Stimulated activated CD4-positive, alpha-beta T cell treated with anti-CD3 and anti-CD28 coated beads, Interleukin-4, amount 100 ng/mL, for 1 hour (primary cell): ENCODE data around the gene EN2.
"Not testable (repeated sequence)": the region's sequence is repeated elsewhere in the genome, so short reads cannot be mapped to it uniquely, and the experiment has no call there.

Experiments
- DNase-seq: peaks from one replicate; pipeline ENCODE4 v3.0.0-alpha.2; 2020

The EN2 gene

DNA sequence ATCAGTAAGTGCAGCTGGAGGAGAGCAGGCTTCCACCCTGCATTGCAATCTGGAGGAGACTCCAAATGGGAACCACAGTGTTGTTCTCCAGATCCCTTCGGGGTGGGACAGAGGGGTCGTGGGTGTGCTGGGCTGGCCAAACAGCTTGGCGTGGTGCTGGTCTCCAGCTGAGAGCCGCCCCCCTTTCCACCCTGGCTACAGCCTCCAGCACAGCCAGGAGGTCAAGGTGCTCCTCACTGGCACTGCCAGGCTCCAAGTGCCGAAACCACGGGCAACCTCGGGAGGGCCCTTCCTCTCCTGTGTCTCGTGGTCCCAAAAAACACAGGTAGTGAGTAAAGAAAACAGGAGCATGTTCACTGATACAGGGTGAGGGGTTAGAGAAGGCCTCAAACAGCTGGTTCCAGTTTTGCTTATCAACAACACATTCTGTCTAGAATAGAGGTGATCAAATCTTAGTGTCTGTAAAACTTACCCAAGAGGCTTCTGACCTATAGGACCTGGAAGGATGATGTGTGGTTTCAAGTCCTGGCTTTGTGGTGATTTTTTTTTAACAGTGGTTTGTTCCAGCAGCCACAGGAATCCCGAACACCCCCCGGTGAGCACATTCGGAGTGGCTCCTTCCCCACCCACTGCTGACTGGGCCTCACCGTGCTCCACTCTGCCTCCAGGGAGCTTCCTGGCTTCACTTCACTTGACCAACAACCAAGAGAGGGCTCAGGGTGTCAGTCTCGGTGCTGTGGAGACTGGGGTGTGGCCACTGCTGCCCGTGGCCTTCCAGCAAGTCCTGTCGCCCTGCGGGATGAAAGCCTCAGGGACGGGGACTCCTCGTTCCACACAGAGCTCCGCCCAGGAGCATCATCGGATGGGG is 31.2 kb upstream of the EN2 start:
- DNase-seq = no peak

DNA sequence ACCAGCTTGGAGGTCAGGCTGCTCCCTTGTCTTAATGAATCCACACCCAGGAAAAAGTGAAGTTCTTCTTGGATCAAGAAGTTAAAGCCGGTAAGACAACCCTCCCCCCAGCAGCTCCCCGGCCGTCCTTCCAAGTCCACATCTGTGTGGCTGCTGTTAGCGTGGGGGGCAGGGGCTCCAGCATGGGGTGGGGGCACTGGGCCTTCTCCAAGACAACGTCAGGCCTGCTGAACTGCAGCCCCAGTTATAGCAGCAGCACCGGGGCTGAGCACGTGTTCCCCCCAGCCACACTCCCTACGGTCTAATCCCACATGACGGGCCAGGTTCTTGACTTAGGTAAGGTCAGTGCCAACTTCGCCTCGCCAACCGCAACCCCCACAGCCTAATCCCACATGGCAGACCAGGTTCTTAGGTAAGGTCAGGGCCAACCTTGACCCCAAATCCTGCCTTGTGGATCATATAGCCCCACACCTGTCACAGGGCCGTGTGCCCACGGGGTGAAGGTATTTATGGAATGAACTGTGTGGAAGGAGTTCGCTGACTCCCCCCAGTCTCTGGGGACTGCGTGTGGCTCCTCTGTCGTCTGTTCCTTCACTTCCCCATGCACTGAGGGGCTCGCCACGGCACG is 30.4 kb upstream of the EN2 start:
- DNase-seq = no peak

DNA sequence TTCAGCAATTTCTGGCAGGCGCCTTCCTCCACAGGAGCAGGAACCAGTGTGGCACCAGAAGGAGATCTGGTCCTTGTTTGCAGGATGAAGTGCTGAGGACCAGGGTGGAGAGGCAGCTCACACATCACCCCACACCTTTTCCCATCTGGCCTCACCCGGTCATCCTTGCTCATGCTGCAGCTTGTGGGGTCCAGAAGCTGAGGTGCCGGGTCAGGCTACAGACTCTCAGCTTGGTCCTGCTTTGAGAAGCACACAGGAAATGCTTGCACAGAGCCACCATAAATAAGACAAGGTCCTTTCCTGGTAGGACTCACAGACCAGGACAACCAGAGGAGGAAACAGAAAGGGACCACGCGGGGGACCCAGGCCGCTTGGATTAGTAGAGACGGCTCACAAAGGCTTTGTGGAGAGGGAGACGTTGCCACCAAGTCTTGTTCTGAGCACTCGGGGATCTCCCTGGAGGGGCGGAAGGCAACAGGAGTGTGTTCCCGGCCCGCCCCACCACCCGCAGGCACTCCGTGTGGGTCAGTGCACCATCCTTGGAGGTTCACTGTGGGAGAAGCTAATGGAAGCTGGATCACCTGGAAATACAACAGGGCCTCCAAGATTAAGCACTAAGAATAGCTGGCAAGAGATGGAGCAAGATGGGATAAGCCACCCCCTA is 29.6 kb upstream of the EN2 start:
- no peak for DNase-seq

DNA sequence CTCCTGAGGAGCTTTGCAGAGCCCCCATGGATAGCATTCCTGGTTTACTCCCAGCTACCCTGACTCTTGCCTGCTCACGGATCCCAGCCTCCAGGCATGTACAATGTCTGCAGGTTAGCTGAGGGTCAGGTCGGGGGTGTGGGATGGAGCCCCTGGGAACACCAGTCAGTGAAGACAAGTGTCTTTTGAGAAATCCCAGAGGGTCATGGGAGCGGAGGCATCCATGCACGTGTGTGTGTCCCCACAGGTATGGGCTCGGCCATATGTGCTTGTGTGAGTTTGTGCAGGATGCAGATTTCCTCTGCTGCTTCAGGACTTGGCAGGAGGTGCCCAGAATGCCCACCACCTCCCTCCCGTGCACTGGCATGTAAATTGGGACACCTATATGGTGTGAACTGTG is 28.3 kb upstream of the EN2 start:
- DNase-seq = no peak

DNA sequence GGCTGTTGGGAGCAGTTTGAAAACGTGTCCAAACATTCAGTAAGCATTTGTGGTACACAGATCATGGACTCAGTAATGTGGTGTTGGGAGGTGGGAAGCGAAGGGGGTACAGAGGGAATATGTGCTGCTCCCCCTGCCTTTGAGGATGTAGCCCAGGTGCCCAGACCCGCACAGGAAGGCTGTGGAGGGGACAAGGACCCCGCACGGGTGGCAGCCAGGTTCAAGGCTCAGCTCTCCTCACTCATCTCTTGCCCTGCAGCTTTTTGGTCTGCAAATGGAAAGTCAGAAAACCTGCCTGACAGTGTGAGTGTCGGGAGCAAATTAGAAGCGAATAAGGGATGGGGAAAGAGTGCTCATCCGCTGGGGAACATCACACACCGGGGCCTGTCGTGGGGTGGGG is 27.3 kb upstream of the EN2 start:
- DNase-seq = no peak

DNA sequence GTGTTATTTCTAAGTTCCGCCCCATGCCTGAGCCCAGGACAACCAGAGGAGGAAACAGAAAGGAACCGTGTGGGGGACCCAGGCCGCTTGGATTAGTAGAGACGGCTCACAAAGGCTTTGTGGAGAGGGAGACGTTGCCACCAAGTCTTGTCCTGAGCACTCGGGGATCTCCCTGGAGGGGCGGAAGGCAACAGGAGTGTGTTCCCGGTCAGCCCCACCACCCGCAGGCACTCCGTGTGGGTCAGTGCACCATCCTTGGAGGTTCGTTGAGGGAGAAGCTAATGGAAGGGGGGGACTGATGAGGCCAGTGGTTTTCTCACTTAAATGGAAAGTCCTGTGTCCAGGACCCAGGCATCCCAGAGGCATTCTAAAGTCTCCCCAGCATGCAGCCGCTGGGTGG is 26.7 kb upstream of the EN2 start:
- no peak for DNase-seq

DNA sequence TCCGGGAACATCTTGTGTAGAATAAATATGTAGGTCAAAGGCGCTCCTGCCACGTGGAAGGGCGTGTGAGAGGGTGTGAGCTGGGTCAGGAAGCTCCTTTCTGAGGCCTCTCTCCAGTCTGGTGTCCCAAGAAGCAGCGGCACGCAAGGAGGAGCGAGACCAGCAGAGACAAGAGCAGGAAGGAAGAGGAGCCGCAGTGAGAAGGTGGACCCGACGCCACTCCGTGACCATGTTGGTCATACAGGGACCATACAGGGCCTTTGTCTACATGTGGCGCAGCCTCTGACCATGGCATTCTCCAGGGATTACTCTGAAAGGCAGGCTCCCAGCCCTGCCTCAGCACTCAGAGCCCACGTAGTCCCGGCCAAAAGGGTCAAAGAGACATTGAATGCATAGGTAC is 26.2 kb upstream of the EN2 start:
- no peak for DNase-seq

DNA sequence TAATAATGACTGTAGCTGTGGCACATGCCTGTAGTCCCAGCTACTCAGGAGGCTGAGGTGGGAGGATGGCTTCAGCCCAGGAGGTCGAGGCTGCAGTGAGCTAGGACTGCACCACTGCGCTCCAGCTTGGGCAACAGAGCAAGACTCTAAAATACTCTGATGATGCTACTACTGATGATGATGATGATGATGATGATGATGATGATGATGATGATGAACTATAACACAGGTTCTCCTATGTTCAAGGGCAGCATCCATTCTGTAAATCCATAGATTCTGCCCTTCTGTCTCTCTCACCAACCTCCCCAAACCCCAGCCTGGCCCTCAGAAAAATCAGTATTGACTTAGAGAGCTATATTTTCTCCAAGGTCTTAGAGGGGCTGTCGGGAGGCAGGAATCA is 22.8 kb upstream of the EN2 start:
- no peak for DNase-seq

DNA sequence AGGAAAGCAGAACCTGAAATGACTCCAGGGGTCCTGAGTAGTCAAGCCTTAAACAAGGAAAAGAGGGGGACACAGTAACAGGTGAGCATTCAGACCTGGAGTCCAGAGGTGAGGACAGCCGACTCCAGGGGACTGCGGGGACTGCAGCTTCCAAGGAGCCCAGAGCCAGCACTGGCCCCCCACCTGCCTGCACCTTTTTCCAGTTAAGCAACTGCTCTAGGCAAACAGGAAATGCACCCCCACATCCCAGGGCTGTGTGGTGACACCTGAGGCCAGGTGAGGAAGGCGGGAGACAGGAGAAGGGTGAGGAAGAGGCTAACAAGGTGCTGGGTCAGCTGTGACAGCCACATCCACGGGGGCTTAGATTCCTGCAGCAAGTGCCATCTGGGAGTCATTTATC is 20.1 kb upstream of the EN2 start:
- no peak for DNase-seq

DNA sequence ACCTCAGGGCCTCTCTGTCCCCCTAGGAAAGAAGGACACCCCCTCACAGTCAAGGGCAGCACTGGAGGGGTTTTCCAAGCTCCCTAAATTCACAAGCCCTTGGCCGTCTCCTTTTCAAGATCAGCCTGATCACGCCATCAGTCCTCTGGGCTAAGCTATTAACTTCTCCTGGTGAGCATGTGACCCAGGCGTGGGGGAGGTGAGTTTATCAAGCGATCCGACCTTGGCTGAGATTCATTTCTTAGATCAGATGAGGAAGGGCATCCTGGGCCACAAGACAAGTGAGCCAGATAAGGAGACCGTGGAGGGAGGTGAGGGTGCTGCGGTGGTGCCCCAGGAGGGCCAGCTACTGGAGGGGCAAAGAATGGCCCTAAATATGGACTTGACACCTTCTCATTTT is 19.2 kb upstream of the EN2 start:
- DNase-seq = no peak

DNA sequence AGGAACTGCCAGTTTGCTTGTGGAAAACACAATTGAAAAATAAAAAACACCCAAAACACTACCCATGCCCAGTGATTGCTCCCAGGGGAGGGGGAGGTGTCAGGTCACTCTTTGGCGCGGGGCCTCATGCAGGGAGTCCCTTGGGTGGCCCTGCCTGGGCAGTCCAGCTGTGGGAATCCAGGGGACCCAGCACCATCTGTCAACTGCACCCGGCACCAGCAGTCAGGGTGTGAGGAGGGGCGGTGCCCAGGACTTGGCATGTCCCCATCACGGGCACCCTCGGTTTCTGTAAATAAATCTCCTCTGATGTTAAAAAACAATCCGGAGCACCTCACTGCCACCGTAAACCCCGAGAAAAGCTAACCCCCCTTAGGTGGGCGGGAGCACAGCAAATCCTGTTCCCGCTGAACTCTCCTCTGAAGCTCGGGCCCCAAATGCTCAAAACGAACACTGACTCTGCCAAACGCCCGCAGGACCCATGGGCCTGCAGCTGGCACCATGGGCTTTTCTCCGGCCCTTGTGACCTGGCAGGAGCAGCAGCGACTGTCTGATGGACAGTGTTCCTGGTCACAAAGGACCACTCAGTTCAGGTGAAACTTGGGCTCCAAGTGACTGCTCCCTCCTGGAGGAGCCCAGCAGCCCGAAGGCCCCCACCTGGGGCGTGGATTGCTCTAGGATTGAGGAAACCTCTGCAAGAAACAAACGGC is 18.5 kb upstream of the EN2 start:
- no peak for DNase-seq

DNA sequence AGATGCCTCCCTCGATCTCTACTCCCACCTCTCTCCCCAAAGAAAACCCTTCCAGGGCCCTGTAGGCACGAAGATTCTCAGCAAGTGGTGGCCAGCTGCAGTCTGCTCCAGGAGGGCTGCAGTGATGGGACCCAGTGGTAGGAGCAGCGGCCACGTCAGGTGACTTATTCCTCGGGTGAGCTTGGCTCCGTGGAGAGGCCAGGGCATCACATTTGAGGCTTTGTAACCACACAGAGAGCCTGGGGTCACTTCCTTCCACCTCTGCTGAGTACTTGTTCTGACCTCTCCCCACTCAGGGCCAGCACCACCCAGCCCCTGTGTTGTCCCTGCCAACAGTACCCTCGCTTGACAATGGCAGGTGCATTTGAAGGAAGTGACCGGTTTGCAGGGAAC is 17.9 kb upstream of the EN2 start:
- no peak for DNase-seq

DNA sequence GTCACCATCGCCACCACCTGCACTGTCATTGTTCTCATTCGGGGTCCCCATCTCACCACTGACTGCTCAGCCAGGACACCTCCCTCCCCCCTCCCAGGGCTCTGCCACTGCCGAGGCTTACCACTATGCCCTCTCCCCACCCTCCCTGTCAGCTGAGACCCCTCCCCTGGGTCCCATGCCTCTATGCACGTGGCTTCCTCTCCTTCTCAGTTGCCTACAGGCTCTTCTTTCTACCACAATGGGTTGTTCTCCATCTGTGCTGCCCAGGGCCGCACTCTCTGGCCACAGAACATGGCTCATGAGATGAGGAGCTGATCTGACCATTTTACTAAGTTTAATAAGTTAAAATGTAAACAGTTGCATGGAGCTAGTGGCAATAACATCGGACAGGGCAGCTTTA is 16.1 kb upstream of the EN2 start:
- no peak for DNase-seq

DNA sequence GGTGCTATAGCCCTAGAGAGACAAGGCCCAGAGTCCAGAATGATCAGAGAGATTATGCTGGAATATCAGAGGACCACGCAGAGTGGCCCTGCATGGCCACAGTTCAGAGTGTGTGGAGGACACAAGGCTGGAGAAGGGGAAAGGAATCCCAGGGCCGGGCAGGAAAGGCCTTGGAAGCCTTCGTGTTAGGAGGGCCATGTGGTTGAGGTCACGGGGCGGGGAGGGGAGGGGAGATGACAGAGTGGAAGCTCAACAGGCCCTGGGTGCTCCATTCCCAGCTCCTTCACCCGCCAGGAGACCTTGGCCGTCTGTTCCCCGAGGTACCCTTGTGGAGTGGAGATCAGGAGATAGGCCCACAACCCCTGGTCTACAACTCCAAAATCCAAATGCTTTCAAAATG is 13.2 kb upstream of the EN2 start:
- DNase-seq = no peak

DNA sequence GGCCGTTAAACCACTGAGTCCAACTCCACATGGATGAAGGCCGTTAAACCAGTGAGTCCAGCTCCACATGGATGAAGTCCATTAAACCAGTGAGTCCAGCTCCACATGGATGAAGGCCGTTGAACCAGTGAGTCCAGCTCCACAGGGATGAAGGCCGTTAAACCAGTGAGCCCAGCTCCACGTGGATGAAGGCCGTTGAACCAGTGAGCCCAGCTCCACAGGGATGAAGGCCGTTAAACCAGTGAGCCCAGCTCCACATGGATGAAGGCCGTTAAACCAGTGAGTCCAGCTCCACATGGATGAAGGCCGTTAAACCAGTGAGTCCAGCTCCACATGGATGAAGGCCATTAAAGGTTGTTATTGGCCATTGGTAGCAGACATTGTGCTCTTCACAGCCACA is 12.3 kb upstream of the EN2 start:
- DNase-seq = not testable (repeated sequence)

DNA sequence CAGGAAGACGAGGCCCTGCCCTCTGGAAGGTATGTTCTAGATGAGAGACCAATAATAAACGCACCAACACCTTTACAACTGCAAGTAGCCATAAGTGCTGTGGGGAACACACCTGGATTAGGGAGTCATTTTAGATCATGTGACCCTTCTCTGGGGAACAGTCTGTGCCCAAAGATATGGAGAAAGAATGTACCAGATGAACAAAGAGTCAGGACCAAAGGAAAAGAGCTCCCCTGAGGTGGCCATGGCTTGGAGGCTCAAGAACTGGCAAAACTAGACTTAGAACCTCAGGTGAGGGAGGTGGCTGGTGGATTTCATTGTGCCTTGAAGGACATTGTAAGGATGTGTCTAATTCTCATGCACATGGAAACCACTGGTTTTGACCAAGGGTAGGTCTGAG is 10.3 kb upstream of the EN2 start:
- no peak for DNase-seq

DNA sequence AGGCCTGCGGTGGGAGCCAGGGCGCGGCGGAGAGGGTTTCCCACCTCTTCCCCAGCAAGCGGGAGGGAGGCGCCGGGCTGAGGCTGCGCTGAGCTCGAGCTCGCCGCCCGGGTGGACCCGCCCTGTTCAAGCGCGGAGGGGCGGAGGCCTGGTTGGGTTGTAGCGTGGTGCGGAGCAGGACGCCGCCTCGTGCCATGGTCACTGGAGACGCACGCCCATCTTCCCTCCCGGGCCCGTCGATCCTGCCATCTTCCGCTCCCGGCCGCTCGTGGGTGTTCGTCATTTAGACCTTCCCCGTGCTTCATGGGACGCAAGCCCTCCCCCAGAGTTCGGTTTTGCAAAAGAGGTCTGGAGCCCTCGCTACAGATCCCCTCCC is 9.3 kb upstream of the EN2 start:
- no peak for DNase-seq

DNA sequence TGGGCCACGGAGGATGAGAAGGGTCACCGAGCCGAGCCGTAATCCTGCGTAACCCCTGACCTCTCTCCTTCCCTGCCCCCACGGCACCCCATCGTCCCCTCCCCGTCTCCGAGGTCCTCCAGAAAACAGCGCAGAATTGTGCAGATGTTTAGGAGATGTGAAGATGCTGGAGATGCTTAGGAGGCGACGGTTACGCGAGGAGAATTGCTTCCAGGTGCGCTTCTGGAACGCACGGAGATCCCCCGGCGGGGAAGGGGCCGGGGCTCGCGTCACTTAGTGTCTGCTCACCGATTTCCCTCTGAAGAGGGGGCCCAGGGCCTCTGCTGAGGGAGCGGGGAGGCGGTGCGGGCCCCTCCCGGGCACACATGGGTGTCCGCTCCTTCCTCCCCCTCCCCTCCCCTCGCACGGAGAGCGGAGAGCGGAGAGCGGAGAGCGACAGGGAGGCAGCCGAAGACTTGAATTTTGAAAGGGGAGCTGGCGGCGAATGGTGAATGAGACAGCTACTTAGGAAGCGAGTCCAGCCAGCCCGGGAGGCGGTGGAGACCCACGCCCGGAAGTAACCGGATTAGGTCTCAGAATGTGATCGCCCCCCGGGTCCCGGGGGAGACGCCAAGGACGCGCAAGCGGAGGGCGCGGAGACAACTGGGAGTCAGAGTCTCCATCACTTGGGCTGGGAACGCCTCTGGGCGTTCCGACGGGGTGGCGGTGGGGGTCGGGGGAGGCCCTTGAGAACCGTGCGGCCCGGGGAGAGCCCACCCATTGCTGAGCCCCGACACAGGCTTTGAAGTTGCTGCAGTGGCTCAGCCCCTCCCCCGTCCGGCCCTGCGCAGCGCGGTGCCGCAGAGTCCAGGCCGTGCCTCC is 8.7 kb upstream of the EN2 start:
- no peak for DNase-seq

DNA sequence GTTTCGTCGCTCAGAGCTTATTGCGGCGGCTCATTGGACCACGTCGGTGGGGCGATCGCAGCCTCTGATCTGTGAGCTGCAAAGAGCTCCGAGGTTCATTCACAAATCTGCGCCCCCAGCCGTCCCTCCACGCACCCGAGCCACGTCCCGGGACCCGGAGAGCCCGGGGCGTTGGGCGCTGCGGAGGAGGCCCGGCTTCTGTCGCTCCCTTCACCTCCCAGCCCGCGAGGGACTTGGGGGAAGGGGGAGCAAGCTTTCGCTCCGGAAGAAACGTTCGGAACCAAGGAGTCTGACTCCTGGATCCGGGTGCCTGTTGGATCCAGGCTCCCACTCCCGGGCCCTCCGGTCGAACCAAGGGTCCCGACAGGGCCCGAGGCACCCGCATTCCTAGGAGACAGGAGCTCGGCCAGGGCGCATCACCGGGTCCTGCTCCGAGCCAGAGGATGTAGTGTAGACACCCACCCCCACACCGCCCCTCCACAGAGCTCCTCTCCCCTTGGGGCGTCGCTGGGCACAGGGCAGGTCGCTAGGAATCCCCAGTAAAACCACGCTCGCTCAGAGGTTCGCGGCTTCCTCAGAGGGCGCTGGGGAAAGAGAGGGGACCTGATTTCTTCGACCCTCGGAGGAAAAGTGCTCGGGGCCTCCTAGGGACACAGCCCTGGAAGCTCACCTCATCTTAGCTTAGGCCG is 7.9 kb upstream of the EN2 start:
- DNase-seq = no peak

DNA sequence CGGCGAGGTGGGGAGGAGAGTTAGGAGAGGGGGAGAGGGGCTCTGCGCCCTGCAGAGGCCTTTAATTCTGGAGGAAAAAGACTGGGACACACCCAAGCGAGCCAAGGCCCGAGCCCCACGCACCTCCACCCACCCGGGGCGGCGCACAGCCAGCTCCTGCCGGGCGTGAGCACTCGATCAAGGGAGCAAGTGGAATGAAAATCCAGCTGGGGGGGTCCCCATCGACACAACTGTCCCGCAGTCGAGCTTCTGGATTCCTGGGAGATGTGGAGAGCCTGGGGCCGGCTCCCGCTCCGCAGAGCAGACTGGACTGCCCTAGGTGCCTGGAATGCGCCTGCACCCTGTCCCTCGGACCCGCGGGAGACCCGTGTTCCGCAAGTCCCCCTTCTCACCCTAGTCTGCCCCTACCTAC is 7.4 kb upstream of the EN2 start:
- no peak for DNase-seq

DNA sequence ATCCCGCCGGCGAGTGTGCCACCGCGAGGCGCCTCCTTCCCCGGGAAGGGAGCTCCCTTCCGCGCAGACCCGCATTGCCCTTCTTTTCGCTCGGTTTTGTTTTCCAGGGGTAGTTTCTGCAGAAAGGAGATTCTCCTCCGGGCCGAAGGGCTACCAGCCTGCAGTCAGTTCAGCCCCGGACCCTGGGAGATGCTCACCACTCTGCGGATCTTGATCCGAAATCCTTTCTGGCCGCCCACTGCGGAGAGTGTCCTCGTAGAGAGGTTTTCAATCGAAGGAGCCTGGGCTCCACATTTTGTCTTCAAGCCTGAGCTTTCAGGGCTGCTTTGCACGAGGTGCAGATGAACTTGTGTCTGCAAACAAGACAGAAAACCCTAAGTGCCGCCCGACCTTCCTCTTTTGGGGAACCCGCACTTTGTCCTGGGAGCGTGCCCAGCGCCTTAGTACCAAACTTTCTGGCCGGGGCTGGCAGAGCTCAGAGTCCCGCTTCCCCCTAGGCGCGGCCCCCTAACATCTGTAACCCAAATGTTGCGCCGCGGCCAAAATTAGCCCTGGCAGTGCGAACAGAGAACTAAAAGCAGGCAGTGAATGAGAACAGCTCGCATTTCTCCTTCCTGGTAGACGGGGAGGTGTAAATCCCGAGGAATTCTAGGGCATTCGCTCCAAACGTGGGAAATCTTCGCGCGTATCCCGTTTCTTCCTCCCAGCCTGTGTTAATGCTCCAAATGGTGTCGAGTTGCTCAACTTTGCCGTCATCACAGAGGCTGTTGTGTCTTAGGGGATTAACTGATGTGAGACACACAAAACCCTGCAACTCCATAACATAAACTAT is 6.7 kb upstream of the EN2 start:
- no peak for DNase-seq
